ENCODE results near the gene FUS. TPM values are rescaled to one million over a fixed set of nuclear protein-coding genes. Genes with fewer than 3 reads are reported as not detected.

The FUS gene
- total and polyA plus RNA-seq, 2 of the 8 experiments (the other 6 are each of a cell fraction or from before 2014, with no cell fraction given), result 484 to 685 TPM

GRCh38 chr16:31145398-31145990 is 34.4 kb upstream of the FUS start (continued):
- TF ChIP-seq E2F6 (IDR thresholded peaks at IDR 0.05), result no peak
- TF ChIP-seq BACH1 (IDR thresholded peaks at IDR 0.05; ENCODE audit: low read length), result no peak
- TF ChIP-seq POLR2A (IDR thresholded peaks at IDR 0.05; ENCODE audit: control extremely low read depth in 1 of 2, low read depth in 2 of 2, low read length in 2 of 2), result no peak
- no peak for TF ChIP-seq CBX8 (IDR thresholded peaks at IDR 0.05; ENCODE audit: borderline replicate concordance, low read depth, low read length)
- no peak for TF ChIP-seq RNF2 (IDR thresholded peaks at IDR 0.05; ENCODE audit: borderline replicate concordance, low read depth, low read length, missing control alignments, poor library complexity, severe bottlenecking)
- TF ChIP-seq TAF1 (IDR thresholded peaks at IDR 0.05; ENCODE audit: low read depth, low read length), result no peak
- TF ChIP-seq TBP (IDR thresholded peaks at IDR 0.05; ENCODE audit: low read depth, low read length), result no peak
- no peak for TF ChIP-seq ASH2L (IDR thresholded peaks at IDR 0.05; ENCODE audit: low read length)
- no peak for TF ChIP-seq SP4 (IDR thresholded peaks at IDR 0.05; ENCODE audit: low read length)
- no peak for TF ChIP-seq YY1 (IDR thresholded peaks at IDR 0.05; ENCODE audit: low read depth, low read length)
